Measurements from ENCODE around the gene PTBP3. TPM values are rescaled to one million over a fixed set of nuclear protein-coding genes. Genes with fewer than 3 reads are reported as not detected.
A peak's percentile ranks its signal among the peaks of the same experiment; 100 is the strongest.
"Not testable (repeated sequence)": the region's sequence is repeated elsewhere in the genome, so short reads cannot be mapped to it uniquely, and the experiment has no call there.

PTBP3 gene
- polyA plus RNA-seq, 3 donors = 80.2 to 116 (median 99.9) TPM

- no peak for DNase-seq (ENCODE audit: extremely low read depth in 1 of 11, low read depth in 9 of 11, low spot score in 4 of 11)
Observed at GRCh38 chr9:112369817-112370216, 36.4 kb upstream of the PTBP3 start.

- no peak for DNase-seq (ENCODE audit: extremely low read depth in 1 of 11, low read depth in 9 of 11, low spot score in 4 of 11)
Observed at GRCh38 chr9:112367465-112367864, 34.0 kb upstream of the PTBP3 start.

GRCh38 chr9:112366591-112366990 lies 33.2 kb upstream of the PTBP3 start:
- DNase-seq (ENCODE audit: extremely low read depth in 1 of 11, low read depth in 9 of 11, low spot score in 4 of 11) = no peak

DNA sequence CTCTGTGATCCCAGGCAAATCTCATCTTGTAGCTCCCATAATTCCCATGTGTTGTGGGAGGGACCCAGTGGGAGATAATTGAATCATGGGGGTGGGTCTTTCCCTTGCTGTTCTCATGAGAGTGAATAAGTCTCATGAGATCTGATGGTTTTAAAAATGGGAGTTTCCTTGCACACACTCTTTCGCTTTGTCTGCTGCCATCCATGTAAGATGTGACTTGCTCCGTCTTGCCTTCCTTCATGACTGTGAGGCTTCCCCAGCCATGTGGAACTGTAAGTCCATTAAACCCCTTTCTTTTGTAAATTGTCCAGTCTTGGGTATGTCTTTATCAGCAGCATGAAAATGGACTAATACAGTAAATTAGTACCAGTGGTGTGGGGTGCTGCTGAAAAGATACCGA lies 31.8 kb upstream of the PTBP3 start:
- not testable (repeated sequence) for DNase-seq (ENCODE audit: extremely low read depth in 1 of 11, low read depth in 9 of 11, low spot score in 4 of 11)

GRCh38 chr9:112364761-112365160 lies 31.3 kb upstream of the PTBP3 start:
- DNase-seq (ENCODE audit: extremely low read depth in 1 of 11, low read depth in 9 of 11, low spot score in 4 of 11) = no peak

GRCh38 chr9:112361601-112362000 lies 28.2 kb upstream of the PTBP3 start:
- no peak for DNase-seq (ENCODE audit: extremely low read depth in 1 of 11, low read depth in 9 of 11, low spot score in 4 of 11)

DNA sequence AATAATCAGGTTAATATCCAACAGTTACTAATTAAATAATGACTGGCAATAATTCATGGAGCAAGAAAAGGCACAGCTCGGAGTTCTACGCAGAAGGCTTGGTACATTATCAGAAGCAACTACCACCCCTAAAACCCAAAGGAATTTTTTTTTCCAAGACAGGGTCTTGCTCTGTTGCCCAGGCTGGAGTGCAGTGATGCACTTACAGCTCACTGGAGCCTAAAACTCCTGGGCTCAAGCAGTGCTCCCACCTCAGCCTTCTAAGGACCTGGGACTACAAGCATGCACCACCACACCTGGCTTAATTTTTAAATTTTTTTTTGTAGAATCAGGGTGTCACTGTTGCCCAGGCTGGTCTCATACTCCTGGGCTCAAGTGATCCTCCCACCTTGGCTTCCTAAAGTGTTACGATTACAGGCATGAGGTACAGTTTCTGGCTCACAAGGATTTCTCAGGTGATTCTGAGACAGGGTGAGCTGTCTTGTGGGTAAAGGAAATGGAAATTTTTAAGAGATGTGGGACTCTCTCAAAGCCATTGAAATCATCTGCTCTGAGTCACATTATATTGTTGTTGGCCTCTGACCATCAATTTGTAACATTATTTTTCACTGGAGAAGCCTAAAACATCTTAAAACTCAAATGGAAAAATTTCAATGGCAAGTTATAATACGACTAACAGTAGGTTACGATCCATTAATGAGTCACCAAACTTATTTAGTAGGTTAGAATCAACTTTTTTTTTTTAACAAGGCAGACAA lies 26.8 kb upstream of the PTBP3 start:
- DNase-seq (ENCODE audit: extremely low read depth in 1 of 11, low read depth in 9 of 11, low spot score in 4 of 11) = no peak

DNA sequence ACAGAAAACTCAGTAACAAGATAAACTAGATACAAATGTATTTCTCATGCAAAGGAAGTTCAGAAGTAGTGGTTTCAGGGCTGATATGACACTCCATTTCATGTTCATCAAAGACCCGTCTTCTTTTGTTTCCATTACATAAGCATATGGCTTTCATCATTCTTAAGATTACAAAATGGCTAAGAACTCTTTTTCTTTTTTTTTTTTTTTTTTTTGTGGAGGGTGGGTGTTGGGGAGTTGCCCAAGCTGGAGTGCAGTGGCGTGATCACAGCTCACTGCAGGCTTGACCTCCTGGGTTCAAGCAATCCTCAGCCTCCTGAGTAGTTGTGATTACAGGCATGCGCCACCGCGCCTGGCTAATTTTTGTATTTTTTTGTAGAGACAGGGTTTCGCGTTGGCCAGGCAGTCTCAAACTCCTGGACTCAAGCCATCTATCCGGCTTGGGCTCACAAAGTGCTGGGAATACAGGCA lies 22.0 kb upstream of the PTBP3 start:
- no peak for DNase-seq (ENCODE audit: extremely low read depth in 1 of 11, low read depth in 9 of 11, low spot score in 4 of 11)

- DNase-seq (ENCODE audit: extremely low read depth in 1 of 11, low read depth in 9 of 11, low spot score in 4 of 11) = no peak
Observed at GRCh38 chr9:112354081-112354743, 20.8 kb upstream of the PTBP3 start.

- no peak for DNase-seq (ENCODE audit: extremely low read depth in 1 of 11, low read depth in 9 of 11, low spot score in 4 of 11)
Observed at GRCh38 chr9:112352209-112352608, 18.8 kb upstream of the PTBP3 start.

GRCh38 chr9:112351184-112351583 lies 17.8 kb upstream of the PTBP3 start:
- no peak for DNase-seq (ENCODE audit: extremely low read depth in 1 of 11, low read depth in 9 of 11, low spot score in 4 of 11)

GRCh38 chr9:112349008-112349333 lies 15.6 kb upstream of the PTBP3 start:
- DNase-seq (ENCODE audit: extremely low read depth in 1 of 11, low read depth in 9 of 11, low spot score in 4 of 11) = no peak

DNA sequence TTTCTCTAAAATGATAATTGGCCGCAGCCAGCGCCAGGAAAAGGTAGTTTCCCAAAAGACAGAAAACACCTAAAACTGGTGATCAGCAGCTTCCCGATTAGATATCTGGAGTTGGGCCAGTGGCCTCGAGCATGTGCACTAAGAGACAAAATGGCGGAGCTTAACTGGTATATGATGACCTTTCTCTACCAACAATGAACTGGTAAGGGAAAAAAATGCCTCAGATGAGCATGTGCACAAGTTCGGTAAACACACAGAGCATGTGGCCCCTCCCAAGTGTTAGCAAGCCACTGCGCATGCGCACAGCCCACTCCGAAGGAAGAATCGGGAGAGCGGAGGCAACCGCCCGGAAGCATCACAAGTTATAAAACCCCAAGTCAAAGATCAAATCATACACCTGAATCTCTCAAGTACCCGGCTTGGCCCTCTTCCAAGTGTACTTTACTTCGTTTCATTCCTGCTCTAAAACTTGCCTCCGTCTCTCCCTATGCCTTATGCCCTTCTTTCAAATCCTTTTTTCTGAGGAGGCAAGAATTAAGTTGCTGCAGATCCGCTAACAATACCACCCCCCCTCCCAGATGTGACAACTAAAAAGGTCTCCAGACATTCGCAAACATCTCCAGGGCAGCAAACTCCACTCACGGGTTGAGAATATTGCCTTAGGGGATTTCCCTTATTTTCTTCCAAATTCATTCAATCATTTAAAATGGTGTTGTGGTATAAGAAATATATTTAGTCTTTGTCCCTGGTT lies 15.0 kb upstream of the PTBP3 start:
- peak in 4 of 11 donors; percentile 55 to 63 (median 60) for DNase-seq (ENCODE audit: extremely low read depth in 1 of 11, low read depth in 9 of 11, low spot score in 4 of 11)

DNA sequence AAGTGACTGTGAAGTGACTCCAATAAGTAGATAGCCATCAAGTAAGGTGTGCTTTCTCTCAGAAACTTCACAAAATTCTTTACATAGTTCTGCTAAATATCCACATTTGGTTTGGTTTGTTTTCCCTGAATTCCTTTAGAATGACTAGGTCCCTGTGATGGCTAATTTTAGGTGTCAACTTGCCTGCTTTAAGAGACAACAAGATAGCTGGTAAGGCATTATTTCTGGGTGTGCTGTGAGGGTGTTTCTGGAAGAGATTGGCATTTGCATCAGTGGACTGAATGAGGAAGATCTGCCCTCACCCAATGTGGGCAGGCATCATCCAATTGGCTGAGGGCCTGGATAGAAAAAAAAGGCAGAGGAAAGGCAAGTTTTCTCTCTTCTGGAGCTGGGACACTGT lies 8.3 kb upstream of the PTBP3 start:
- DNase-seq (ENCODE audit: extremely low read depth in 1 of 11, low read depth in 9 of 11, low spot score in 4 of 11) = no peak

DNA sequence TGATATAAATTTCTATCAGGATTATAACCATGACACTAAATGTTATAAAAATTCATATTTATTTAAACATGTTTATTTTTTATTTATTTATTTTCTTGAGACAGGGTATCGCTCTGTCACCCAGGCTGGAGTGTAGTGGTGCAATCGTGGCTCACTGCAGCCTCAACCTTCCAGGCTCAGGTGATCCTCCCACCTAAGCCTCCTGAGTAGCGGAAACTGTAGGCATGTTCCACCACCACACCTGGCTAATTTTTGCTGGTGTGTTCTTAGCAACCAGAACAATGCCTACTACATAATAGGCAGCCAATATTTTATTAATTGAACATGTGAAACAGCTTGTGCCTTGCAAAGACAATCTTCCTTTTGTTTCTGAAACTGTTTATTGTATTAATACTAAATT lies 6.5 kb upstream of the PTBP3 start:
- DNase-seq (ENCODE audit: extremely low read depth in 1 of 11, low read depth in 9 of 11, low spot score in 4 of 11) = no peak

DNA sequence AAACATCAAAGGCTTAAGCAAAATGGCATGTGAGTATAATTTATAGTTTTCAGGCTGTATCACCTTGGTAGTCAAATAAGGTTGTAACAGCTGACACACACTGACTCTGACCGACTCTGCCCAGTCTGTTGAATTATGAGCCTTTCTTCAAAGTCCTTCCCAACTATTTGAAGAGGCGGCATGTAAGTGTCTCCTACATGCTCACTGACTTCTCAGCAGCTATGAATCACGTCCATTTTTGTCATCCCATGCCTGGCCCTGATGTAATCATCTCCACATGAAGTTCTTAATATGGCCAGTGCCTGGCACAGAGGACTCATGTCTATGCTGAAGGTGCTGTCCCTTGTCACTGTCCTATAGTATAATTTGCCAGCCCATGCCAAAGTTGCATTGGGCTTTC lies 5.1 kb upstream of the PTBP3 start:
- no peak for DNase-seq (ENCODE audit: extremely low read depth in 1 of 11, low read depth in 9 of 11, low spot score in 4 of 11)

GRCh38 chr9:112337547-112337946 lies 4.1 kb upstream of the PTBP3 start:
- no peak for DNase-seq (ENCODE audit: extremely low read depth in 1 of 11, low read depth in 9 of 11, low spot score in 4 of 11)

- DNase-seq (ENCODE audit: extremely low read depth in 1 of 11, low read depth in 9 of 11, low spot score in 4 of 11) = no peak
Observed at GRCh38 chr9:112334432-112334841, 1.0 kb upstream of the PTBP3 start.

GRCh38 chr9:112333639-112334431 lies 416 bp upstream of the PTBP3 start:
- peak; percentile 88 to 97 (median 93) for DNase-seq (ENCODE audit: extremely low read depth in 1 of 11, low read depth in 9 of 11, low spot score in 4 of 11)

DNA sequence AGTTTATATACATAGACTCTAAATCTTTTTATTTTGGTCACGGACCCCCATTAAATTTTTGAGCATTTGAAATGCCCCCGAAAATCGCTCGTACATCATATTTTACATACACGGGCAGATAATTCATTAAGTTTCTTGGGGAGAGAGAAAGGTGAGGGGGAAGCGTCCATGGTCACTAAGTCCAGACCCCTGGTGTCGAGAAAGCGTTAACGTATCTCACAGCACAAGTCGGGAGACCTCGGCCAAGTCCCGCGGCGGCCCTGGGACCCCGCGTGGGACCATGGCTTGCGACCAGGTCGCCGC lies 794 bp downstream of the PTBP3 start:
- DNase-seq (ENCODE audit: extremely low read depth in 1 of 11, low read depth in 9 of 11, low spot score in 4 of 11) = no peak
